GM21381 (cell line): ENCODE results near the gene TKT.
A peak's percentile ranks its signal among the peaks of the same experiment; 100 is the strongest.
"Not testable (repeated sequence)": the region's sequence is repeated elsewhere in the genome, so short reads cannot be mapped to it uniquely, and the experiment has no call there.

ENCODE experiments used
- ATAC-seq: cut with Tn5 transposase; IDR thresholded peaks from one replicate; pipeline ENCODE4 v1.9.1; 2021; ENCODE audit warnings: mild to moderate bottlenecking, moderate library complexity; ENCODE audit not compliant: unreplicated experiment

TKT gene

DNA sequence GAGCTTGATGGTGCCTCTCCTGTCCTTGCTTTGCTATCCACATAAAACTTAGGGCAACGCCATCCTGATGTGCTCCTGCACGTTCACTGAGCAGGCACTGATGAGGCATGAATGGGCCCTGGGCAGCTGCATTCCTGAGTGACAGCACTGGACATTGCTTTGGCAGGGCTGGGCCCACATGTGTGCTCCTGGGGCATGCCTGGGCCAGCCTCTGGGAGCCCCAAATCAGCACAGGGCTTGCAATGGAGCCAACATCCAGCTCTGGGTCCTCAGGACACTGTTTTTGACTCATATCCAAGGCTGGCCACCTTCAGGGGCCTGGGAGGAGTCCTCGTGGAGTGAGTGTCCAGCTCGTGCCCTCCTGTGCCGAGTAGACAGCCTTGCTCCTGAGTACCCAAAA, 5.9 kb upstream of the TKT start:
- no peak for ATAC-seq

DNA sequence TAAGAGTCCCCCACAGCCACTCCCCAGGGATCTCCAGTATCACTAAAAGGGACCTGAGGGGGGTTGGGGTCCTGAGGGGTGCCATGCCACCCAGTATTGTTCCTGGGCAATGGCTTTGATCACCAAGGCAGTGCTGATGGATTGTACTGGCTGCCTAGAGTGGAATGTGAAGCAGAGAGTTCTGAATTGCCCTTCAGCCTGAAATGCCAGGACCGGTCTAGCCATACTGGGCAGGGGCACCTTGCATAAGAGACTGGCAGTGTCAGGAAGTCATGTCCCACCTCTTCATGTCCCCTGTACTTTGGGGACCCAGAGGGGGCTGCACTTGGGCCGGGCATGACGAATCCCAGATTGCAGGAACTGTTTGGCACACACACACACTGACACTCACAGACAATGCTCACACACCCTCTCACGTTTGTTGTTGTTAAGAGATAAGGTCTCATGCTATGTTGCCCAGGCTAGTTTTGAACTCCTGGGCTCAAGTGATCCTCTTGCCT, 4.5 kb upstream of the TKT start:
- ATAC-seq: no peak

DNA sequence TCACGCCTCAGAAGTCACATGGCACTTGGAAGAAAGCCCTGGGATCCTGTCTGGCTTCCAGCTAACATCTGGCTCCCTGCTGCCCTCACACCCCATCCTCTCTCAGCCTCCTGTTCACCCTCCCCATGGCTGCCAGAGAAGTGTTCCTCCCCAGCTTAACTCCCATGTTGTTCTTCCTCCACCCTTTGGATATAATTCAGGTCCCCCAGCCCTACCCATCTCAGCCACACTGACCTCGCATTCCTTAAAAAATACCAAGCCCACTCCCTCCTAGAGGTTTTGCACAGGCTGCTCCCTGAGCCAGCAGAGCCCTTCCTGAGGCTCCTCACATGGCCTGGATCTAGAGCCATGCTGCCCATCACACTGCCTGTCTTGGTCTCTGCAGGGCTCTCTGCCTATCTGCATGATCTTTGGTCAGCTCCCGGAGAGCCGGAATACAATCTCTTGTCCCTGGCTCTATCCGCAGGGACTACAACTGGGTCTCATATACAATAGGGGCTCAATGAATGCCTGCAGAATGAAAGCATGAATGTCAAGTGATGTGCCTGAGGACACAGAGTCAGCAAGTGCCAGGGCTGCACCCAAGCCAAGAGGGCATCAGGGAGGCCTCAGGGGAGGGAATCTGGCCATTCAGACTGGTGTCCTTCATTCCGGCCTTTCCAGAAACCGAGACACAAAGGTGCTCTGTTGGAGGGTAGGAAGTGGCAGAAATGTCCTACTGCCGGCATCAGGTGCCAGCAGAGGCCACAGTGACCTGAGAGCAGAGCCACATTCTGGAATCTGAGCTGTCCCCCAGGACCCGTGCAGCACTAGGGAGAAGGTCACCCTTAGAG, 3.8 kb upstream of the TKT start:
- no peak for ATAC-seq

DNA sequence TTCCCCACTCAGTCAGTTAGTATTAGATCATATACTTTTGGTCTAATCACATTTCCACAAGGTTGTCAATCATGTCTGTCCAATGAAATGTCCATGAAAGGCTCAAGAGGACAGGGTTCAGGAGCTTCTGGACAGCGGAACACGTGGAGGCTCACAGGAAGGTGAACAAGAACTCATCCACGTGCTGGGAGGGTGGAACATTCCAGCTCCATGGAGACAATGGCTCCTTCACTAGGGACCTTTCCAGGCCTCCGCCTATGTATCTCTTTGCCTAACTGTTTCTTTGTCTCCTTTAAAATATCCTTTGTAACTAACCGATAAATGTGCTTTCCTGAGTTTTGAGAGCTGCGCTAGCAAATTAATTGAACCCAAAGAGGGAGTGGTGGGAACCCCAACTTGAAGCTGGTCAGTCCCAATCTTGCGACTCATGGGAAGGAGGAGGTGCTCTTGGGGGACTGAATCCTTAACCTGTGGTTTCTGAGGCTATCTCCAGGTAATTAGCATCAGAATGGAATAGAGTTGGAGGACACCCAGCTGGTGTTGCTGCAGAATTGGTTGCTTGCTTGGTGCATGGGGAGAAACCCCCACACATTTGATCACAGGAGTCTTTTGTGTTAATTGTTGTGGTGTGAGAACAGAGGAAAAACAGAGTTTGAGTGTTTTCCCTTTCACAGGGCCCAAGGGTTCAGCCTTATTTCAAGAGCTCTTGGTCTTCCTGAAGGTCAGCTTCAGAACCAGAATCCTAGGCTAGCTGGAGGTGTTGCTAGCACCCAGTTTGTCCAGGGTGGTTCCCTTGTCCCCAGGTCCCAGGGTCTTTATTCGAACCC, 3.0 kb upstream of the TKT start:
- no peak for ATAC-seq

DNA sequence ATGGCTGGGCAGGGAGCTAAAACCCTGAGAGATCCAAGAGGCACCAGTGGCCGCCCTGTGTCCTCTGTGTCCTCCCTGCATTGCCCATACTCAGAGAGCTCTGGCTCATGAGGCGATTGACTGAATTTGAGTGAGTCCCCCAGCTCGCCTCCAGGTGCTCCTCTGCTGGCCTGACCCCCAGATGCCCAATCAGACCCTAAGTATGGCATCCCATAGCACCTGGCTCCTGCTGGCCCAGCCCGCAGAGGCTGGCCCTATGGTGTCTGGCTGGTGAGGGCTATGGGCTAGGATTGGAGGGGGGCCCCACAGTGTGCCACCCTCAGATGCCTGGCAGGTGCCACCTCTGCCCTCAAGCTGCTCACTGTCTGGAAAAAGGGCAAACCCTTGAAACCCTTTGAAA, 1.6 kb upstream of the TKT start:
- ATAC-seq: no peak

DNA sequence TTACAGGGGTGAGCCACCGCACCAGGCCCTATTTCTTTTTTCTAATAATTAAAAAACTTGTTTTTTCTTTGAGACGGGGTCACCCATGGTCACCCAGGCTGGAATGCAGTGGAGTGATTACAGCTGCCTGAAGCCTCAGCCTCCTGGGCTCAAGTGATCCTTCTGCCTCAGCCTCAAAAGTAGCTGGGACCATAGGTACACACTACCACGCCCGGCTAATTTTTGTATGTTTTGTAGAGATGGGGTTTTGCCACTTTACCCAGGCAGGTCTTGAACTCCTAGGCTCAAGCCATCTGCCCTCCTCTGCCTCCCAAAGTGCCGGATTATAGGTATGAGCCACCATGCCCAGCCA, 858 bp upstream of the TKT start:
- ATAC-seq: no peak

DNA sequence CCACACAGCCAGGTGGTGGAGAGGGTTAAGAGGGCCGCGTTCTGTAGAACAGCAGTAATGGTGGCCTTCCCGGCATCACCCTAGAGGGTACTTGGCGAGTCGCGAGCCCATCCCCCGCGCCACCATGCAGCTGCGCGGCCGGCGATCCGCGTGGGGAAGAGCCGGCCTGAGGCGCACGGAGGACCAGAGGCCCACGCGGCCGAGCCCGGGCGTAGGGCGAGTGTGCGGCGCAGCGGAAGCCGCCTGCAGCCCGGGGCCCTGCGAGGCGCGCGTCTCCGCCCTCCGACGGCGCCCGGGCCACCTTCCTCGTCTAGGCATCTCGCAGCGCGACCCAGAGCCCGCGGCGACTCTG, 423 bp downstream of the TKT start:
- peak; percentile 44 for ATAC-seq

DNA sequence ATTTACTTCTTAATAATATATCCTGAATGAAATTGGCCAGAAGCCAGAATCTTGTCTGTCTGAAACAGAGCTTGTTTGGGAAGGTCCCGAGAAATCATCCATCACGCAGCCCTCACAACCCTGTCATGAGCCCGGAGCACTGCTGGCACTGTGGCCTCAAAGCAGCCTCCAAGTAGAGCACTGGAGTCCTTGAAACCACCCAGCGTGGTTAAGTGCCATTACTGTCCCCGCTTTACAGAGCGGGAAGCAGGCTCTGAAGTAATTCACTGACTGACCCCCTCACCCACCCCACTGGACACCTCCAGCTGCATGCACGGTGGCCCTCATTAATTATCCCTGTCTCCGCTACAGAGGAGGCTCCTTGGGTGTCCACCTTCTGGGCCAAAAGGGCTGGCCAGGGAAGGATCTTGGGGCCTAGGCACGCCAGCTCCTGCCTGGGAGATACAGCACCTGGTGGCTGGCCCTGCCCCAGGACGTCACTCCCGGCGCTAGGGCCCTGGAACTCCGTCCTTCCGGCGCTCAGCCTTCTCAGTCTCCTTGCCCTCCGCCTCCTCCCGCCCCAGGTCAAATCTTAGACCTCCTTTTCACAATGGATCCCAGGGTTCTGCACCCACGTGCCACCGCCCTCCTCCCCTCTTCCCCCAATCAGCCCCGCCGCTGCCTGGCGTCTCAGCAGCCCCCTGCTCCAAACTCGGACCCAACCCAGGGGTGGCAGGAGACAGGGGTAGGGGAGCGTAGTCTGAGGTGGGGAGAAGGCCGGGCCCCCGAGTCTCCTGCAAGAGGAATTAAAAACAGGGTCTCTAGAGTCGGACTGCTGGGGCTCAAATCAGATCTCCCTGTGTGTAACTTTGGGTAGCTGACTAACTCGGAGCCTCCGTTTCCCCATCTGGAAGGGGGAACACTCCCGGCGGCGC, 1.1 kb downstream of the TKT start:
- peak; percentile 51 for ATAC-seq

DNA sequence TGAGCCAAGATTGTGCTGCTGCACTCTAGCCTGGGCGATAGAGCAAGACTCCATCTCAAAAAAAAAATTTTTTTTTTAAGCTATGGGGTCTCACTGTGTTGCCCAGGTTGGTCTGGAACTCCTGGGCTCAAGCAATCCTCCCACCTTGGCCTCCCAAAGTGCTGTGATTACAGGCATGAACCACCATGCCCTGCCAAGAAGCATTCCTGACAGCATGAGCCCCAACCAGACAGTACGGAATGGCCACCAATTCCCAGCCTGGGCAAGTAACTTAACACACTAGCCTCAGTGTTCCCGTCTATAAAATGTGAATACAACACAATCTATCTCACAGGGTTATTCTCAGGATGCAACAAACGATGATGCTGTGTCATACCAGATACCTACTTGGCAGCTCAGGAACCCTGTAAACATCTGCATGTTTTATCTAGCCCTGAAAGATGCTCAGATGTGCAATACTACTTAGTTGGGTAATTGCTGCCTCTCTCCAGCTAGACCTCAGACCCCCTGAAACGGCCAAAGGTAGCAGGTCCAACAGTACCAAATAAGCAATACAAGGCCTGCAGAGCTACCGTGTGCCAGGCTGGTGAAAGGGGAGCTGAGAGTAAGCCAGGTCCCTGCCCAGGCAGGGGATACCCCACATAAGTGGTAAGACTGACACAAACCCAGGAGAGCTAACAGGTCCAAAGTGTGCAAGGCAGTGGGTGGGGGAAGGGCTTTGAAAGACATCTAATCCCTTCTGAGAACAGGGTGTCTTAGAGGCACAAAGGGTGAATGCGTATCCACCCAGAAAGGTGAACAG, 1.9 kb downstream of the TKT start:
- ATAC-seq: no peak

DNA sequence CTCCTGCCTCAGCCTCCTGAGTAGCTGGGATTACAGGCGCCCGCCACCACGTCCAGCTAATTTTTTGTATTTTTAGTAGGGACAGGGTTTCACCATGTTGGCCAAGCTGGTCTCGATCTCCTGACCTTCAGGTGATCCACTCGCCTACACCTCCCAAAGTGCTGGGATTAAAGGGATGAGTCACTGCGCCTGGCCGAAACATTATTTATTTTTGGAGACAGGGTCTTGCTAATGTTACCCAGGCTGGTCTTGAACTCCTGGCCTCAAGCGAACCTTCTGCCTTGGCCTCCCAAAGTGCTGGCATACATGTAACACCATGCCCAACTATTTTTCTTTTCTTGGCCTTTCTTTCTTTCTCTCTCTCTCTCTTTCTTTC, 2.9 kb downstream of the TKT start:
- ATAC-seq: not testable (repeated sequence)

DNA sequence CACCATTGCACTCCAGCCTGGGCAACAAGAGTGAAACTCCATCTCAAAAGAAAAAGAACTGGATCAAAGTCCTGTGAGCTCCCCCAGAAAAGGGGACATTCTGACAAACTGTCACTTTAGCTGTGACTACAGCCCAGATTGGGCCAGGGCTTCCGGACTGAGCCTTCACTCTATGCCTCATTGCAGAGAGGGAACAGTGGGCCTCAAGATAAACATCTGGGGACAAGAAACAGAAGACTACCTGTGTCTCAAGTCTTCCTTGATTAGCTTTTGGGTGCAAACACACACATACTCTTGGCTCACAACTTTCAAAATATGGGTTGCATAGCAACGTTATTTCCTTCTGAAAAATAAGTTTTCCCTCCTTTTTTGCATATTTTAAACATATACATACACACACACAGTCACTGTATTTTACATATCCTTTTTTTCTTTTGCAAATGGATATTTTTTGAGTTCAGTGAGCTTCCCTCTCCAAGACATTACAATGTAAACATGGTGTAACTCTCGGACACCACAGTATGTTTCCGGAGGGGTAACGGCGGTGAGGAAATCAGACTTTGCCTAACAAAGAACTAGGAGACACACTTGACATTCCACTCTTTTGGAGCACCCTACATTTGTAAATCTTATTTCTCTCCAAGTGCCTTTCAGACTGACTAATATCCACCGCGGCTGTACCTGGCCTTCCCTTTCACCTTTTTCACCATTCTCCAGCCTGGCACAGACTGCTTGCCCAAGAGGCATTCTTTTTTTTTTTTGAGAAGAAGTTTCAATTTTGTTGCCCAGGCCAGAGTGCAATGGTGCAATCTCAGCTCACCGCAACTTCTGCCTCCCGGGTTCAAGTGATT, 3.5 kb downstream of the TKT start:
- ATAC-seq: no peak

DNA sequence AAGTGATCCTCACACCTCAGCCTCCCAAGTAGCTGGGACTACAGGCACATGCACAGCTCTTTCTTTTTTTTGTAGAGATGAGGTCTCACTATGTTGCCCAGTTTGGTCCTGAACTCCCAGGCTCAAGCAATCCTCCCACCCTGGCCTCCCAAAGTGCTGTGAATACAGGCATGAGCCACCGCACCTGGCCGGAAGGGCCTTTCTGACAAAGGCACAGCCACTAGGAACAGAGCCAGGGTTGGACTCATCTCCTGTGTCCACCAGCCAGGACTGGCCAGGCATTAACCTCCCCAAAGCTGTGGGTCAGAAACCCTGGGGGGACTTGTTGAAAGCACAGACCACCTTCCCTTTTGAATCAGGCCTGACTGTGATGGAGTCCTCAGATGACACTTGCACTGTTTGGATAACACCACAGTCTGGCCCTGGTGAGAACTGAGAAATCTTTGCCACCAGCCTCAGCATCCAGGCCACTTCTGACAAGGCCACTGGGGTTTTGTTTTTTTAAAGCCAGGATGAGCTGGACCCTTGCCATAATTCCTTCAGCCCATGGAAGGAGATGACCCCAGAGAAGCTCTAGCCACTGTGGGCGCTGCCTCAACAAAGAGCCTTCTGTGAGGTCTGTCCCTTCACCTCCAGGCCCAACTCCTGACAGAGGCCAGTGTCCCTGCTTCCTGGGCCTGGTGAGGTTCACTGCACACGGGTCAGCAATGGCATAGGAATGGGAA, 4.8 kb downstream of the TKT start:
- ATAC-seq: no peak

DNA sequence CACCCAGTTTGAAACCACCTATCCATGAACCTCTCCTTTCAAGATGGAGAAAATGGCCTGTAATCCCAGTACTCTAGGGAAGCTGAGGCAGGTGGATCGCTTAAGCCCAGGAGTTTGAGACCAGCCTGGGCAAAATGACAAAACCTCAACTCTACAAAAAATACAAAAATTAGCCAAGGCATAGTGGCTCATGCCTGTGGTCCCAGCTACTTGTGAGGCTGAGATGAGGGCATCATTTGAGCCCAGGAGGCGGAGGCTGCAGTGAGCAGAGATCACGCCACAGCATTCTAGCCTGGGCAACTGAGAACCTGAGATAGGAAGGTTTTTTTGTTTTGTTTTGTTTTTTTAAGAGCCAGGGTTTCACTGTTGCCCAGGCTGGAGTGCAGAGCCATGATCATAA, 5.4 kb downstream of the TKT start:
- no peak for ATAC-seq

DNA sequence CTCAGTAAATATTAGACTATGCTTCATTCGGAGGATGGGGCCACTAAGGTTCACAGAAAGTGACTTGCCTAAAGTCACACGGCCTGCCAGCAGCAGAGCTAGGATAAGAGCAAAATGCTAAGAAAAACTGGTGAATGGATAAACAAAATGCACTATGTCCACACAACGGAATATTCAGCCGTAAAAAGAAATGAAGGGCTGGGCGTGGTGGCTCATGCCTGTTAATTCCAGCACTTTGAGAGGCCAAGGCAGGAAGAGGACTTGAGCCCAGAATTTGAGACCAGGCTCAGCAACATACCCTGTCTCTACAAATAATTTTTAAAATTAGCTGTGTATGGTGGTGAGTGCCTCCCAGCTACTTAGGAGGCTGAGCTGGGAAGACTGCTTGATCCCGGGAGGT, 7.7 kb downstream of the TKT start:
- ATAC-seq: no peak

DNA sequence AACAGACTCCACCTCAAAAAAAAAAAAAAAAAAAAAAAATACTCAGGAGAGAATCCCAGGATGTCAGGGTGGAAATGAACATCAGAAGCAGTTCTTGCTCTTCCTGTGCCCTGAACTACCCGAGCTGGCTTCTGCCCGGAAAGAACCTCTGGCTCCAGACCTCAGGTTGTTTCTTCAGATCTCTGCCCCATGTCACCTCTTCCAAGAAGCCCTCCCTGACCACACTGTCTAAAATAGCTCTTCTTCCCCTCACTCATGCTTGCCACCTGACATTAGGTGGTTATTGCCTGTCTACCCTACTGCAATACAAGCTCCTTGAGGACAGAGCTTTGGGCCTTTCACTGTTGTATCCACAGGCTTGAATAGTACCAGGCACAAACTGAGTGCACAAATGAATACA, 8.2 kb downstream of the TKT start:
- ATAC-seq: no peak

DNA sequence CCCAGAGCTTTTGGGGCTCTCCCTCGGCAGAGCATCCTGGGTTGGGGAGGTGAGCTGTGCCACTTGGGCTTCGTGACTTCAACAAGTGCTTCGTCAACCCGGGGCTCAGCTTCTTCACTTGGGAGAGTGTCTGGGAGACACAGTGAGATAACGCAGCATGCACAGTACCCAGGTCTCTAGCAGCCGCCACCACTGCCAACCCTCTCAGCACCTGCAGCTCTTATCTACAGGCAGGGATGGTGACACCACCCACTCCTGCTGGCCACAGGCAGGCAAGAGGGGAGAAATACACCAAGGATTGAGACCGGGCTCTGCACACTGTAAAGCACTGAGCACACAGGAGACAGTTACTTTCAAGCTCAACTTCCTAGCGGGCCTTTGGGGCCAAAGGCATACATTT, 11.6 kb downstream of the TKT start:
- ATAC-seq: no peak

DNA sequence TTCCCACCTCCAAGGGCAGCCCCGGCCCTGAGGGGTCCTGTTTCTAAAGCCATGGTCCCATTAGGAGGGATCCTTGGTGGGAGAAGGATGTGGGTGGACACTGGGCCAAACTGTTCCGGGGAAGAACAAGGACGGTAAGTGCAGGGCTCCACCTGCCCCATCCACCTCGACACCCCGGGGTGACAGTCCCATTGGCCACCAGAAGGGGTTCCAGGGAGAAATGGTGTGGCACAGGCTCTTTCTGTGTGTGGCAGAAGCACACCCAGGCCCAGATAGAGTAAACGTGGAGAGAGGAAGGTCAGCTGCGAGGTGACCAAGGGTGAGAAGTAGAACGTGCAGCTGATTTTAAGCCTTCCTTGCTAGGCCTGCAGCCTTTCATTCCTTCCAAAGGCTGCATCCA, 12.0 kb downstream of the TKT start:
- ATAC-seq: no peak

DNA sequence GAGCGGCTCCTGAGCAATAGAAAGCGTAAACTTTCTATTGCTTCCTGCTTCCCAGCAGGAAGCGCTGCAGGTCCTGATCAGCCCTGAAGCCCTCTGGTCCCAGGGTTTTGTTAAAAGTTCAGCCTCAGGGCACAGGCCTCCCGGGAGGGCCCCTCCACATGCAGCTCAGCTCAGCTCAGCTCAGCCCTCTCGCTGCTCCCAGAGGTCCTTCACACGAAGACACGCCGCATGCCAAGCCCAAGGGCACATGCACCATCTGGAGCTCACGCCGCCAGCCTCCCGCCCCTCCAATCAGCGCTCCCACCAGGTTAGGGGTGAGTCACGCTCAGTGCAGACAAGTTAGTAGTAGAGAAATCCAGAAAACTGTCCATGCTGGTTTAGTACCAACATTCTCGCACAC, 12.7 kb downstream of the TKT start:
- no peak for ATAC-seq

DNA sequence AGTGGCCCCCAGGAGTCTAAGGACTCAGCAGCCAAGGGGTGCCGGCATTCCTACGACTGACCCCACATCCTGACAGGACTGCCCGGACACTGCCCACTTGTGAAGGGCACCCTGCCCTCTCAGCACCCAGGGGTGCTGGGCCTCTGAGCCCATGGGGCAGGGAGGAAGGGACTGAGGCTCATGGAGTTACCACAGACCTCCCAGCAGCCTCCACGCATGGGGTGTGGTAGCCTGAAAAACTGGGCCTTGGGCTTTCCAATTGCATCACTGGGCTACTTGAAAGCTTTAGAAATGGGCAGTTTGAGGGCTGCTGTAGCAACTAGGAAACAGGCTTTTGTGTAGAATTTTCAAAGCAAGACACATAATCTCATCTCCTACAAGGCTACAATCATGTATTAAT, 13.2 kb downstream of the TKT start:
- no peak for ATAC-seq
